A673 (cell line): ENCODE results near the gene CLNK. TPM values are rescaled to one million over a fixed set of nuclear protein-coding genes. Genes with fewer than 3 reads are reported as not detected.

ENCODE experiments used
- BruUV-seq: library from RNA; stranded (reverse); fragments of 400-500 nt; replicated peaks from 2 replicates; lab custom pipeline; 2021; lab: Mats Ljungman, UMichigan
- CTCF ChIA-PET: fragments of 300-600 bp; sonication (Branson Sonifier 250); formaldehyde crosslinking; loops from one replicate; lab custom pipeline; 2022; ENCODE audit warnings: antibody characterized with exemption; lab: Charles Lee
- POLR2A ChIA-PET: fragments of 300-600 bp; sonication (Branson Sonifier 250); formaldehyde crosslinking; loops from one replicate; lab custom pipeline; 2022; ENCODE audit warnings: antibody characterized with exemption; ENCODE audit not compliant: low non-redundant PET; lab: Charles Lee
- DNase-seq: peaks from one replicate; pipeline ENCODE4 v3.0.0-alpha.2; 2015; ENCODE audit warnings: low spot score
- H3K27ac ChIP-seq: fragments of 200-600 bp; sonication (generic); 2 replicates; pipeline ENCODE4 v1.5.1; 2016; ENCODE audit warnings: mixed run types, low read depth, mild to moderate bottlenecking, mixed read lengths, antibody characterized with exemption, low read length; ENCODE audit not compliant: poor library complexity, severe bottlenecking
- H3K27me3 ChIP-seq: fragments of 200-600 bp; sonication (generic); replicated peaks from 2 replicates; pipeline ENCODE4 v1.6.1; 2017; ENCODE audit warnings: mixed run types, low read depth, mild to moderate bottlenecking, mixed read lengths, antibody characterized with exemption, low read length; ENCODE audit not compliant: insufficient read depth, poor library complexity
- H3K36me3 ChIP-seq: fragments of 200-600 bp; sonication (generic); 2 replicates; pipeline ENCODE4 v1.6.1; 2016; ENCODE audit warnings: mixed run types, mild to moderate bottlenecking, mixed read lengths, antibody characterized with exemption, low read length; ENCODE audit not compliant: insufficient read depth, poor library complexity, severe bottlenecking
- H3K4me1 ChIP-seq: fragments of 200-600 bp; sonication (generic); 2 replicates; pipeline ENCODE4 v1.6.1; 2017; ENCODE audit warnings: mixed run types, mild to moderate bottlenecking, mixed read lengths, antibody characterized with exemption, low read length; ENCODE audit not compliant: insufficient read depth, poor library complexity, severe bottlenecking
- H3K4me3 ChIP-seq: fragments of 200-600 bp; sonication (generic); 2 replicates; pipeline ENCODE4 v1.5.1; 2016; ENCODE audit warnings: low read depth, mixed run types, mild to moderate bottlenecking, mixed read lengths, low read length; ENCODE audit not compliant: poor library complexity, severe bottlenecking
- H3K9me3 ChIP-seq: fragments of 200-600 bp; sonication (generic); 2 replicates; pipeline ENCODE4 v1.6.1; 2016; ENCODE audit warnings: mixed run types, low read depth, mild to moderate bottlenecking, mixed read lengths, antibody characterized with exemption, low read length; ENCODE audit not compliant: poor library complexity, severe bottlenecking
- EZH2 ChIP-seq: fragments of 200-600 bp; sonication (generic); IDR thresholded peaks from 2 replicates; pipeline ENCODE4 v1.6.1; 2017; ENCODE audit warnings: borderline replicate concordance, low read depth, mild to moderate bottlenecking, mixed read lengths, antibody characterized with exemption, low read length; ENCODE audit not compliant: poor library complexity, severe bottlenecking
- intact Hi-C: fragments of 100-400 bp; cut with micrococcal nuclease; formaldehyde crosslinking; loops from one replicate; pipeline ENCODE4 v1.10.0; 2022; ENCODE audit not compliant: unreplicated experiment
- total RNA-seq: library from RNA; stranded (reverse); gene quantifications from 2 replicates; pipeline ENCODE4 v1.2.3, GENCODE V29; 2021
- TF ChIP-seq, protein P1 (sequence below): fragments of 300-800, 200-600 bp; sonication (generic); conservative IDR thresholded peaks from 2 replicates; pipeline ENCODE4 v1.5.1; 2017; ENCODE audit warnings: low read depth, mild to moderate bottlenecking, antibody characterized with exemption, low read length, moderate library complexity, mixed read lengths

CLNK gene
- total RNA-seq, 1 experiment from 2014 or later: not detected

DNA sequence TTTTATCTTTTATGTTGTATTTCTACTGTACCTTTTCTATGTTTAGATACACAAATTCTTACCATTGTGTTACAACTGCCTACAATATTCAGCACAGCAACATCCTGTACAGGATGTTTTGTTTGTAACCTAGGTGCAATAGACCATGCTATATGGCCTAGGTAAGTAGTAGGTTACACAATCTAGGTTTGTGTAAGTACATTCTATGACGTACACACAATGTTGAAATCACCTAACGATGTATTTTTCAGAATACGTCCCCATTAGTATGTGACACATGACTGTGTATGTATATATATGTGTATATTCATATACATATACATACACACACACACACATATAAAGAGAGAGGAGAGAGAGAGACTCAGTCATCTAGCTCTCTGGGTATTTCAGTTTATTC lies 103.5 kb downstream of the CLNK start:
- POLR2A ChIA-PET: no interaction called here
- H3K27ac ChIP-seq: no peak overlapping the region
- intact Hi-C loops: loop anchor here (5.0 kb wide), 1 partner anchor 841 kb away; no protein-coding TSS in a partner anchor

DNA sequence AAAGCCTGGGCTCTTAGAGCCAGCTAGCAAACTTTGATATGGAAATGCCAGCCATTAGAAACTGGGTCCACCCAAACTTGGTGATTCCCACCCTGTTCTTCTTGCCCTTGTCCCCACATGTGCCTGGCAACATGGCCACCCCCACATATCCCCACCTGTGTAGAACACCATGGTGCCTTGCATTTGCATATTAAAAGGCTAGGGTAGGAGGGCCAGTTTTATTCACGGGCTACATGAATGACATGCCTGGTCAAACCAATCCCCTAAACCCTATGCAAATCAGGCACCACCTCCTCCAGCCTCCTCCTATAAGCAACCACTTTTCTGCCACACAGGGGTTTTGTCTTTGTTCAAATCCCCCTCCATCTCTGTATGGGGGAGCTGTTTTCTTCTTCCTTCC lies 104.9 kb downstream of the CLNK start:
- no peak overlapping the region for H3K4me3 ChIP-seq

More for the DNA sequence above, 103.5 kb downstream of the CLNK start:
- CTCF ChIA-PET: no interaction called here
- TF ChIP-seq EZH2: no peak
- TF ChIP-seq, protein P1, sequence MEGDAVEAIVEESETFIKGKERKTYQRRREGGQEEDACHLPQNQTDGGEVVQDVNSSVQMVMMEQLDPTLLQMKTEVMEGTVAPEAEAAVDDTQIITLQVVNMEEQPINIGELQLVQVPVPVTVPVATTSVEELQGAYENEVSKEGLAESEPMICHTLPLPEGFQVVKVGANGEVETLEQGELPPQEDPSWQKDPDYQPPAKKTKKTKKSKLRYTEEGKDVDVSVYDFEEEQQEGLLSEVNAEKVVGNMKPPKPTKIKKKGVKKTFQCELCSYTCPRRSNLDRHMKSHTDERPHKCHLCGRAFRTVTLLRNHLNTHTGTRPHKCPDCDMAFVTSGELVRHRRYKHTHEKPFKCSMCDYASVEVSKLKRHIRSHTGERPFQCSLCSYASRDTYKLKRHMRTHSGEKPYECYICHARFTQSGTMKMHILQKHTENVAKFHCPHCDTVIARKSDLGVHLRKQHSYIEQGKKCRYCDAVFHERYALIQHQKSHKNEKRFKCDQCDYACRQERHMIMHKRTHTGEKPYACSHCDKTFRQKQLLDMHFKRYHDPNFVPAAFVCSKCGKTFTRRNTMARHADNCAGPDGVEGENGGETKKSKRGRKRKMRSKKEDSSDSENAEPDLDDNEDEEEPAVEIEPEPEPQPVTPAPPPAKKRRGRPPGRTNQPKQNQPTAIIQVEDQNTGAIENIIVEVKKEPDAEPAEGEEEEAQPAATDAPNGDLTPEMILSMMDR: no peak
- no peaks in the 10 kb centered on the region for H3K4me1 ChIP-seq
- no peaks in the 10 kb centered on the region for H3K36me3 ChIP-seq
- no peak overlapping the region for H3K4me3 ChIP-seq
- H3K9me3 ChIP-seq: no peaks in the 10 kb centered on the region
- BruUV-seq: no TSS peak
- DNase-seq: no peak
- H3K27me3 ChIP-seq: no peaks in the 10 kb centered on the region

DNA sequence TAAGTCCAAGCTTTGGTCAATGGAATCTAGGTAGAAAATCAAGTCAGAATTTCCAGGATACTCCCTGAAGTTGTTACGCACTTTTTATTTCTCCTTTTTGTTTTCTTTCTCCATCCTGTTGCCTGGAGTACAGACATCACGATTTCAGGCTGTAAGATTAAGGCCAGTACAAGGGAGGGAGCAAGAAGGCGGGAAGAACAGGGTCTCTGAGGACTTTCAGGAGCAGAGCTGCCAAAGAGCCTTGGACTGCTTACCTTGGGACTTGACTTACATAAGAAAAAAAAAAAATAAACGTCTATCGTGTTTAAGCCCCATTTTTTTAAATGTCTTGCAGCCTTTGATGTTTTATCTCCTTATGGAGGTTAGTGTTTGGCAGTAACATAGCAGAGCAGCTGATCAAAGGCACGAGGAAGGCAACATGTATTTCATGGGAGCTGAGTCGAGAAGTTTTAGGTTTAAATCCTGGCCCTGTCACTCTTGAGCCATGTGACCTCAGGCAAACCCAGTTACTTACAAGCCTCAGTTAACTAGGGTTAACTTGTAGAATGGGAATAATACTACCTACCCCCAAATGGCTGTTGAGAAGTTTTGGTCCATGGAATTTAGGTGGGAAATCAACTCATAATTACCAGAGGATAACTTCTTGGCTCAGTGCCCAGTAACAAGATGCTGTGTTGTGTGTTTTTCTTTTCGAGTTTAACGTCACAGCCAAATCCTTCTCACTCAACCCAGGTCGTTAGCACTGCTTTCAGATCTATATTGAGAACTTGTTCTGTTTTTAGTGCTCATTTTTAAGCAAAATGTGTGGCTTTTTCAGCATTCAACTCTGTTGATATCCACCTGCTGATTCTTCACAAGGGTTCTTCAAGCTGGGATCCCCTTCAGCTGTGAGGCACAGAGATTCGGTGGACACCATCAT lies 106.8 kb downstream of the CLNK start:
- TF ChIP-seq, protein P1: no peak
- TF ChIP-seq EZH2: no peak
- intact Hi-C loops: no loop called here

More for the DNA sequence above, 104.9 kb downstream of the CLNK start:
- ChIA-PET POLR2A (no interaction called here), CTCF (no interaction called here)
- no peak overlapping the region for H3K27ac ChIP-seq
- intact Hi-C loops: loop anchor here (5.0 kb wide), 1 partner anchor 843 kb away; no protein-coding TSS in a partner anchor
- H3K27me3 ChIP-seq: no peaks in the 10 kb centered on the region
- no peak for DNase-seq
- H3K4me1 ChIP-seq: no peaks in the 10 kb centered on the region
- no TSS peak for BruUV-seq
- no peaks in the 10 kb centered on the region for H3K36me3 ChIP-seq
- TF ChIP-seq, protein P1: no peak
- no peak for TF ChIP-seq EZH2
- no peaks in the 10 kb centered on the region for H3K9me3 ChIP-seq

More for the DNA sequence above, 106.8 kb downstream of the CLNK start:
- no TSS peak for BruUV-seq
- Histone ChIP-seq H3K36me3 (no peaks in the 10 kb centered on the region), H3K4me3 (no peak overlapping the region), H3K27ac (no peak overlapping the region), H3K27me3 (no peaks in the 10 kb centered on the region), H3K4me1 (no peaks in the 10 kb centered on the region), H3K9me3 (no peaks in the 10 kb centered on the region)
- CTCF ChIA-PET: no interaction called here
- POLR2A ChIA-PET: no interaction called here
- DNase-seq: no peak
